ENCODE measurements around the gene TEX264. TPM values are rescaled to one million over a fixed set of nuclear protein-coding genes. Genes with fewer than 3 reads are reported as not detected.

TEX264 gene
- total RNA-seq, 1 experiment from 2014 or later: 11.8 TPM

GRCh38 chr3:51703761-51704510 lies 32.9 kb downstream of the TEX264 start:
- peaks cover 24% of the 10 kb centered on the region for H3K27me3 Mint-ChIP-seq (ENCODE audit: low read depth)
- ChIA-PET POLR2A (no interaction called here), CTCF (interaction anchor here (1.1 to 9.3 kb wide), 9 partner anchors 15 to 332 kb away, joined by 3 to 139 read pairs (median 6); no protein-coding TSS in a partner anchor)
- no peaks in the 10 kb centered on the region for H3K9me3 Mint-ChIP-seq
- no peaks in the 10 kb centered on the region for H3K36me3 Mint-ChIP-seq
- peaks cover 29% of the 10 kb centered on the region for H3K4me1 Mint-ChIP-seq
- H3K4me3 Mint-ChIP-seq: peak overlapping the region; percentile 43
- no peak for DNase-seq (ENCODE audit: low spot score)
- TF ChIP-seq MXD4 (CRISPR knock-in tag; IDR thresholded peaks at IDR 0.05; ENCODE audit: borderline replicate concordance) (no peak), ZNF416 (CRISPR knock-in tag; IDR thresholded peaks at IDR 0.05) (no peak), ELF4 (CRISPR knock-in tag; IDR thresholded peaks at IDR 0.05; ENCODE audit: low read depth) (no peak), E2F4 (CRISPR knock-in tag; IDR thresholded peaks at IDR 0.05; ENCODE audit: borderline replicate concordance, low read depth) (no peak), ZNF232 (CRISPR knock-in tag; IDR thresholded peaks at IDR 0.05) (no peak), NR1H2 (CRISPR knock-in tag; IDR thresholded peaks at IDR 0.05) (no peak), ZNF423 (CRISPR knock-in tag; IDR thresholded peaks at IDR 0.05) (no peak), HMGA2 (CRISPR knock-in tag; IDR thresholded peaks at IDR 0.05) (no peak), SOX15 (CRISPR knock-in tag; IDR thresholded peaks at IDR 0.05) (no peak)
- TF ChIP-seq, protein P1, sequence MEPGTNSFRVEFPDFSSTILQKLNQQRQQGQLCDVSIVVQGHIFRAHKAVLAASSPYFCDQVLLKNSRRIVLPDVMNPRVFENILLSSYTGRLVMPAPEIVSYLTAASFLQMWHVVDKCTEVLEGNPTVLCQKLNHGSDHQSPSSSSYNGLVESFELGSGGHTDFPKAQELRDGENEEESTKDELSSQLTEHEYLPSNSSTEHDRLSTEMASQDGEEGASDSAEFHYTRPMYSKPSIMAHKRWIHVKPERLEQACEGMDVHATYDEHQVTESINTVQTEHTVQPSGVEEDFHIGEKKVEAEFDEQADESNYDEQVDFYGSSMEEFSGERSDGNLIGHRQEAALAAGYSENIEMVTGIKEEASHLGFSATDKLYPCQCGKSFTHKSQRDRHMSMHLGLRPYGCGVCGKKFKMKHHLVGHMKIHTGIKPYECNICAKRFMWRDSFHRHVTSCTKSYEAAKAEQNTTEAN (CRISPR knock-in tag; IDR thresholded peaks at IDR 0.05): no peak
- H3K27ac Mint-ChIP-seq: no peak overlapping the region
- peak; percentile 6 for ATAC-seq

- no peaks in the 10 kb centered on the region for H3K36me3 Mint-ChIP-seq
- ChIA-PET POLR2A (no interaction called here), CTCF (interaction anchor here (1.2 to 9.3 kb wide), 5 partner anchors 15 to 237 kb away, joined by 3 to 139 read pairs (median 10); partner anchors contain the start of gene RRP9)
- no peaks in the 10 kb centered on the region for H3K9me3 Mint-ChIP-seq
- peaks cover 28% of the 10 kb centered on the region for H3K27me3 Mint-ChIP-seq (ENCODE audit: low read depth)
- H3K4me3 Mint-ChIP-seq: no peak overlapping the region
- no peak for ATAC-seq
- H3K4me1 Mint-ChIP-seq: peaks cover 29% of the 10 kb centered on the region
- no peak for DNase-seq (ENCODE audit: low spot score)
- no peak overlapping the region for H3K27ac Mint-ChIP-seq
- no peak for TF ChIP-seq CREM (CRISPR knock-in tag; IDR thresholded peaks at IDR 0.05)
- TF ChIP-seq, protein P2, sequence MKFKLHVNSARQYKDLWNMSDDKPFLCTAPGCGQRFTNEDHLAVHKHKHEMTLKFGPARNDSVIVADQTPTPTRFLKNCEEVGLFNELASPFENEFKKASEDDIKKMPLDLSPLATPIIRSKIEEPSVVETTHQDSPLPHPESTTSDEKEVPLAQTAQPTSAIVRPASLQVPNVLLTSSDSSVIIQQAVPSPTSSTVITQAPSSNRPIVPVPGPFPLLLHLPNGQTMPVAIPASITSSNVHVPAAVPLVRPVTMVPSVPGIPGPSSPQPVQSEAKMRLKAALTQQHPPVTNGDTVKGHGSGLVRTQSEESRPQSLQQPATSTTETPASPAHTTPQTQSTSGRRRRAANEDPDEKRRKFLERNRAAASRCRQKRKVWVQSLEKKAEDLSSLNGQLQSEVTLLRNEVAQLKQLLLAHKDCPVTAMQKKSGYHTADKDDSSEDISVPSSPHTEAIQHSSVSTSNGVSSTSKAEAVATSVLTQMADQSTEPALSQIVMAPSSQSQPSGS (CRISPR knock-in tag; IDR thresholded peaks at IDR 0.05; ENCODE audit: borderline replicate concordance, low read depth): no peak
- TF ChIP-seq, protein P3, sequence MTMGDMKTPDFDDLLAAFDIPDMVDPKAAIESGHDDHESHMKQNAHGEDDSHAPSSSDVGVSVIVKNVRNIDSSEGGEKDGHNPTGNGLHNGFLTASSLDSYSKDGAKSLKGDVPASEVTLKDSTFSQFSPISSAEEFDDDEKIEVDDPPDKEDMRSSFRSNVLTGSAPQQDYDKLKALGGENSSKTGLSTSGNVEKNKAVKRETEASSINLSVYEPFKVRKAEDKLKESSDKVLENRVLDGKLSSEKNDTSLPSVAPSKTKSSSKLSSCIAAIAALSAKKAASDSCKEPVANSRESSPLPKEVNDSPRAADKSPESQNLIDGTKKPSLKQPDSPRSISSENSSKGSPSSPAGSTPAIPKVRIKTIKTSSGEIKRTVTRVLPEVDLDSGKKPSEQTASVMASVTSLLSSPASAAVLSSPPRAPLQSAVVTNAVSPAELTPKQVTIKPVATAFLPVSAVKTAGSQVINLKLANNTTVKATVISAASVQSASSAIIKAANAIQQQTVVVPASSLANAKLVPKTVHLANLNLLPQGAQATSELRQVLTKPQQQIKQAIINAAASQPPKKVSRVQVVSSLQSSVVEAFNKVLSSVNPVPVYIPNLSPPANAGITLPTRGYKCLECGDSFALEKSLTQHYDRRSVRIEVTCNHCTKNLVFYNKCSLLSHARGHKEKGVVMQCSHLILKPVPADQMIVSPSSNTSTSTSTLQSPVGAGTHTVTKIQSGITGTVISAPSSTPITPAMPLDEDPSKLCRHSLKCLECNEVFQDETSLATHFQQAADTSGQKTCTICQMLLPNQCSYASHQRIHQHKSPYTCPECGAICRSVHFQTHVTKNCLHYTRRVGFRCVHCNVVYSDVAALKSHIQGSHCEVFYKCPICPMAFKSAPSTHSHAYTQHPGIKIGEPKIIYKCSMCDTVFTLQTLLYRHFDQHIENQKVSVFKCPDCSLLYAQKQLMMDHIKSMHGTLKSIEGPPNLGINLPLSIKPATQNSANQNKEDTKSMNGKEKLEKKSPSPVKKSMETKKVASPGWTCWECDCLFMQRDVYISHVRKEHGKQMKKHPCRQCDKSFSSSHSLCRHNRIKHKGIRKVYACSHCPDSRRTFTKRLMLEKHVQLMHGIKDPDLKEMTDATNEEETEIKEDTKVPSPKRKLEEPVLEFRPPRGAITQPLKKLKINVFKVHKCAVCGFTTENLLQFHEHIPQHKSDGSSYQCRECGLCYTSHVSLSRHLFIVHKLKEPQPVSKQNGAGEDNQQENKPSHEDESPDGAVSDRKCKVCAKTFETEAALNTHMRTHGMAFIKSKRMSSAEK (CRISPR knock-in tag; IDR thresholded peaks at IDR 0.05; ENCODE audit: borderline replicate concordance): no peak
Measured at GRCh38 chr3:51704511-51704950, 33.5 kb downstream of the TEX264 start.

Measured in WTC11 (cell line).